GM18907 (cell line): ENCODE data around the gene MSLN.
A peak's percentile ranks its signal among the peaks of the same experiment; 100 is the strongest.

Source experiments
- ATAC-seq: cut with Tn5 transposase; IDR thresholded peaks from one replicate; pipeline ENCODE4 v1.9.1; 2021; ENCODE audit warnings: mild to moderate bottlenecking, moderate library complexity; ENCODE audit not compliant: unreplicated experiment

Gene MSLN

GRCh38 chr16:788399-789126, 28.0 kb downstream of the MSLN start, which contains the start of gene CHTF18:
CHTF18 (plus strand) TSS chr16:788620; CDS start chr16:788685, 65 bp downstream.
- ATAC-seq: peak; percentile 59

DNA sequence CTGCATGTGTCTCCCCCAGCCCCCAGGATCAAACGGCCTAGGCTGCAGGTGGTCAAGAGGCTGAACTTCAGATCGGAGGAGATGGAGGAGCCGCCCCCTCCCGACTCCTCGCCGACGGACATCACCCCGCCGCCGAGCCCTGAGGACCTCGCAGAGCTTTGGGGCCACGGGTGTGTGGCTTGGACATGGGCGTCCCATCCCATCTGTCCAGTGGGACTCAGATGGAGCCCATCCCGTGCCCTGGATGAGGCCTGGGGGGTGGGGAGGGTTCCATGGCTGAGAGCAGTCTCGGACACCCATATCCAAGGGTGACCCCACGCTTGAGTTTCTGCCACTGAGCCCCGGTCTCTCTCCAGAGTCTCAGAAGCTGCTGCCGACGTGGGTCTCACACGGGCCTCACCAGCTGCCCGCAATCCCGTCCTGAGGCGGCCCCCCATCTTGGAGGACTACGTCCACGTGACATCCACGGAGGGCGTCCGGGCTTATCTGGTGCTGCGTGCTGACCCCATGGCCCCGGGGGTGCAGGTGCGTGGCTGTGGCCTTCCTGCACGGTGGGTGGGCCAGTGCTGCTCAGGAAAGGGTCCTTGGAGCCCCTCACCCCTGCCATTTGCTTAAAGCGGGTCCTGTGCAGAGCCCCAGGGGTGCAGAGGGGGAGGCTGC, 28.8 kb downstream of the MSLN start:
- ATAC-seq: no peak

DNA sequence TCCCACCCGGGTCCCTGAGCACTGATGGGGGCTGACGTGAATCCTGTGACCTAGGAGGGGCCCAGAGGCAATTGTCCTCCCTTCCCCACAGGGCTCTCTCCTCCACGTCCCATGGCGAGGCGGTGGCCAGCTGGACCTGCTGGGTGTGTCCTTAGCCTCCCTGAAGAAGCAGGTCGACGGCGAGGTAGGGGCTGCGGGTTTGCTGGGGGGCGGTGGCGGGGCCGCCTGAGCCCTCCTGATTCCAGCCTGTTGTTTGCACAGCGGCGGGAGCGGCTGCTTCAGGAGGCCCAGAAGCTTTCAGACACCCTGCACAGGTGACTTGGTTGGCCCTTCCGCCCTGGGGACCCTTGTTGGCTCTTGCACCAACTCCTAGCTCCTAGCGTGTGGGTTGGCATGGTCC, 29.6 kb downstream of the MSLN start:
- ATAC-seq: no peak

GRCh38 chr16:791131-791530, 30.6 kb downstream of the MSLN start:
- ATAC-seq: no peak

- ATAC-seq: no peak
Measured at GRCh38 chr16:792221-792995, 31.9 kb downstream of the MSLN start.

DNA sequence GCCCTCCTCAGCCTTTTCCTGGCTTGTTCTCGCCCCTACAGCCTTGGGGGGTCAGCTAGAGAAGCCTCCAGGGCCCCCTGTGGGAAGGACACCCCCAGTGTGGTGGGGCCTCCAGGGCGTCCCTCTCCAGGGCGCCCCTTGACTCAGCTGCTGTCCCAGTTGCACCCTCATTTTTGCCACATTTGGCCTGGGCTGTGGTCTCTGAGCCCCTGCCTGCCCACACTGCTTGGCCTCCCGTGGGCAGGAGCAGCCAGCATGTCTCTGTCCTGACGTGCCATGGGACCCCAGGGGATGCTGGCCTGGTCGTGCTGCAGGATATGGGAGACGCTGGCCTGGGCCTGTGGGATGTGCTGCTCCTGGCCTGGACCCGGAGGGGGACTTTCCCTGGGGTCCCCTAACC, 32.9 kb downstream of the MSLN start:
- no peak for ATAC-seq

DNA sequence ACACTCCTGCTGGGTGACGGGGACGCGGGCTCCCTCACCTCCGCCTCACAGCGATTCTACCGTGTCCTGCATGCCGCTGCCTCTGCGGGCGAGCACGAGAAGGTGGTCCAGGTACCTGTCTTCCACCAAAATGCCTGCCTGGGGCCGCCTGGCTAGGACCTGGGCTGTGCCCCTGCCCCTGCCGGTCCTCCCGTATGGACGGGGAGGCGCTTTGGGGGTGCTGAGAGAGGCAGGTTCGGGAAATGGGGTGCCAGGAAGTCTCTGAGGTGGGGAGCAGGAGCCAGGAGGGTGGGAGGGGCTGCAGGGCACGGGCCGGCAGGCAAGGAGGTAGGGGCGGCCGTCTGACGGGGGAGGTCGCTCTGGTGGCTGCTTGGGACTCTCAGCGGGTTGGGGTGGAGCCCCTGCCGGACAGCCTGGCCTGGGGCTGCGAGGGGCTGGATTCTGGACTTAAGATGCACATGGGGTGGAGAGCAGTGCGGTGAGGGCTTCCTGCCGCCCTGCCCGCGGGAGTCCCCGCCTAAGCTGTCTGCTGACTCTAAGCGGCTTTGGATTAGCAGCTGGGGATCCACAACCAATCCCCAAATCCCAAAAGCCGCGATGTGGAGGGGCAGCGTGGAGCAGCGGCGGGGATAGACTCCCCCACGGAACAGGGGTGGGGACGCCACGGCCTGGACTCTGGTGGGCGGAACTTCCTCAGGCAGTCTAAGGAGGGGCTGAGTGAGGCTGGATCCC, 33.7 kb downstream of the MSLN start:
- ATAC-seq: no peak

DNA sequence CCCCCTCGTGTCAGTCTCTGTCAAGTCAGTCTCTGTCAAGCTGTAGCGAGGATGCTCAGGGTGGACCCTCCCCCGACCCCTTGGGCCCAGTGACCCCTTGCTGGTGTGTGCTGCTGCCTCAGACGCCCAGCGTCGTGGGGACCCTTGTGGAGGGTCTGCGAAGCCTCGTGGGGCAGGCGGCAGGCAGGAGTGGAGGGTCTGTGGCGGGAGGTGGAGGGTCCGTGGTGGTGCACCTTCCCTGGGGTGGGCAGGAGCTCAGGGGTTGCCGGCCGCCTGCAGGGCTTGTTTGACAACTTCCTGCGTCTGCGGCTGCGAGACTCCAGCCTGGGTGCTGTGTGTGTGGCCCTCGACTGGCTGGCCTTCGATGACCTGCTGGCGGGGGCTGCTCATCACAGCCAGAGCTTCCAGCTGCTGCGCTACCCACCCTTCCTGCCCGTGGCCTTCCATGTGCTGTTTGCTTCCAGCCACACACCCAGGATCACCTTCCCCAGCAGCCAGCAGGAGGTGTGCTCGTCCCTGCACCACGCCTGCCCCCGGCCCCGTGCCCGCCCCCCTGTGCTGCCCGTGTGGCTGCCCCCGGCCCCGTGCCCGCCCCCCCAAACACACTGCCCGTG, 34.4 kb downstream of the MSLN start:
- ATAC-seq: no peak

DNA sequence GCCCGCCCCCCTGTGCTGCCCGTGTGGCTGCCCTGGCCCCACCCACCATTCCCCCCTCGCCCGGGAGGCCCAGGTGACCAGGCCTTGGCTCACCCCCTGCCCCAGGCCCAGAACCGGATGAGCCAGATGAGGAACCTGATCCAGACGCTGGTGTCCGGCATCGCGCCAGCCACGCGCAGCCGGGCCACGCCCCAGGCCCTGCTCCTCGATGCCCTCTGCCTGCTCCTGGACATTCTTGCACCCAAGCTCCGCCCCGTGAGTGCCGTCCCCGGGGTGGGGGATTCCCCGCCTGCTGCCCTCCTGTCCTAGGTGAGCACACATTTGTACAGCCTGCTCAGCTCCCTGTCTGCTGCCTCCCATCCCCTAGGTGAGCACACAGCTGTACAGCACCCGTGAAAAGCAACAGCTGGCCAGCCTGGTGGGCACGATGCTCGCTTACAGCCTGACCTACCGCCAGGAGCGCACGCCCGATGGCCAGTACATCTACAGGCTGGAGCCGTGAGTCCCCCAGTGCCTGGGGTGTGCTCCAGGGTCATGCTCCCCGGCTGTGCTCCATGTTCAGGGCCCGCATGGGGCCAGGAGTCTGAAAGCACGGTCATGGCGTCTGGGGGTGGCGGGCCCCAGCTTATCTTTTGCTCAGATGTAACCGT, 35.2 kb downstream of the MSLN start:
- no peak for ATAC-seq

DNA sequence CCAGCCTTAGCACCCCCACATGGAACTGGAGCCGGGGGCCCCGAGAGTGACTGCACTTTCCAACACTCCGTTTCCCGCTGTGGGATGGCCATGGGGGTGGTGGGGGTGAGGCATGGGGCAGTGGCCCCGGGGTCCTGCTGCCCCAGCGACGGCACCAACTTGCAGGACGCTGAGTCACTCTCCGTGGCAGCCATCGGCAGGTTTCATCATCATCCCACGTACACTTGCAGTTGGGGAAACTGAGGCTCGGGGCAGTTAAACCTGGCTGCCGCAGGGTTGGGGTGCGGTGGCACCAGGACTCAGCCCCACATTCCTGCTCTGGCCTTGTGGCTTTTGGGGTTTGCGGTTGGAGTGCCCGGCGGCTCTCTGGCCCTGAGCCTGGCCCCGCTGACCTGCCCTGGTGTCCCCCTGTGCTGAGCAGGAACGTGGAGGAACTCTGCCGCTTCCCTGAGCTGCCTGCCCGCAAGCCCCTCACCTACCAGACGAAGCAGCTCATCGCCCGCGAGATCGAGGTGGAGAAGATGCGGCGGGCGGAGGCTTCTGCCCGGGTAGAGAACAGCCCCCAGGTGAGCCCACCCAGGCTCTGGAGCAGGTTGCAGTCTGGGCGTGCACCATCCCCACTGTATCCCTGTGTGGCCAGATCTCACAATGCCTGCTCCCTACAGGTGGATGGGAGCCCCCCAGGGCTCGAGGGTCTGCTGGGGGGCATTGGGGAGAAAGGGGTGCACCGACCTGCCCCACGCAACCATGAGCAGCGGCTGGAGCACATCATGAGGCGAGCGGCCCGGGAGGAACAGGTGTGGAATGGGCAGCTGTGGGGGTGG, 36.0 kb downstream of the MSLN start:
- no peak for ATAC-seq

DNA sequence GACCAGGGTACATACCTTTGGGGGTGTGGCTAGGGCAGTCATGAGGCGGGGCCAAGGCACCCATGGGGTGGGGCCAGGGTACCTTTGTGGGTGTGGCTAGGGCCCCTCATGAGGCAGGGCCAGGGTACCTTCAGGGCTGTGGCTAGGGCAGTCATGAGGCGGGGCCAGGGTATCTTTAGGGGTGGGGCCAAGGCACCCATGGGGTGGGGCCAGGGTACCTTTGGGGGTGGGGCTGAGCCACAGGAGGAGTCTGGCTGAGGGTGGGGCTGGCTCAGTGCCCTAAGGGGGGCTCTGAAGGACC, 36.5 kb downstream of the MSLN start:
- no peak for ATAC-seq

GRCh38 chr16:797686-798085, 37.2 kb downstream of the MSLN start:
- no peak for ATAC-seq

DNA sequence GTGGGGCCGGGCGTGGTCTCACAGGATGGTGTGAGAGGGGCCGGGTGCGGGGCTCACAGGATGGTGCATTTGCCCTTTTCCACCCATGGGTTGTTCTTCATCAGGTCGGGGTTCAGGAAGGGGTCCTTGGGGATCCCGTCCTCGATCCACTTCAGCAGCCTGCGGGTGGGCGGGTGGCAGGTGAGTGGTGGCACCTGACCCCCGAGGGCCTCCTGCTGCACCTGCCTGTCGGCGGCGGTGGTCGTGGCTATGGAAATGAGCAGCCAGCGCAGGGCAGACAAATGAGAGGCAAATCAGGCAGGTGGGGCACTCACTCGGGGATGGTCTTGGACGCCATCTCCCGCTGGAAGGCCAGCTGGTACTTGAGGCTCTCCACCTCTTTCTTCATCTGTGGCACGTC, 38.1 kb downstream of the MSLN start:
- no peak for ATAC-seq

DNA sequence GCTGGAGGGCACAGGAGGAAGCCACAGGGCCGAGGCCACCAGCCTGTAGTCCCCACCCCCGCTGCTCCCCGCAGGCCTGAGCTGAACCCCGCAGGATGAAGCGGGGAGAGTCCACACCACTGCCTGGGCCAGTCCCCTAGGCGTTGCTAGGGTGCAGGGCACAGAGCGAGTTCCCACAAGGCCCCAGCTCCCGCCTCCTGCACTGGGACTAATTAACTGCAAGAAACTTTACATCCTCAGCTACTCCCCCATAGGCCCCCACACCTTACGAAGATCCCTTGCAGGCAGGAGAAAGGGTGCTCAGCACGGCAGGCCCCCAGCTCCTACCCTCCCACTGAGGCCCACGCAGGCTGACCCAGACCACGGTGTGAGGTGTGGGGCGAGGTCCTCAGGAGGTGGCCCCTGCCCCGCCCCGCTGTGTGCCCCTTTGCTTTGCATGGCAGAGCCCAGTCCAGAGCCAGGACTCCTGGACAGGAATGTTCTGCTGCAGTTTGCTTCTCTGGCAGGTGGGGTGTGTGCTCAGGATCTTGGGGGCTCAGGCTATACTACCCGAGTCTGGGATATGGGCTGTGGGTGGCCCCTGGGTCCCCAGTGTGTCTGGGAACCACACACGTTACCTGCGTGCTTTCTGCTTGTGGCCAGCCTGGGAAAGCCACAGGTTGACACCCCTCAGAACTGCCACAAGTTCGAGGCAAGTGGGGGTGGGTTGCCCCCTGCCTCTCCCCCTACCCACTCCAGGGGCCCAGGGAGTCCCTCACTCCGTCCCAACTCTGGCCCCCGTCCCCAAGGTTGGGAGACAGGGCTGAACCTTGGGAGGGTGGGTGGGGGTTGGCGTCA, 38.8 kb downstream of the MSLN start:
- no peak for ATAC-seq

GRCh38 chr16:799948-800833, 39.7 kb downstream of the MSLN start, which contains the start of gene GNG13:
GNG13 (minus strand) TSS chr16:800734; CDS start chr16:799077, 1,657 bp downstream.
- ATAC-seq: no peak

GRCh38 chr16:800834-801511, 40.4 kb downstream of the MSLN start:
- no peak for ATAC-seq
